ENCODE measurements around the gene FITM2.

FITM2 gene

DNA sequence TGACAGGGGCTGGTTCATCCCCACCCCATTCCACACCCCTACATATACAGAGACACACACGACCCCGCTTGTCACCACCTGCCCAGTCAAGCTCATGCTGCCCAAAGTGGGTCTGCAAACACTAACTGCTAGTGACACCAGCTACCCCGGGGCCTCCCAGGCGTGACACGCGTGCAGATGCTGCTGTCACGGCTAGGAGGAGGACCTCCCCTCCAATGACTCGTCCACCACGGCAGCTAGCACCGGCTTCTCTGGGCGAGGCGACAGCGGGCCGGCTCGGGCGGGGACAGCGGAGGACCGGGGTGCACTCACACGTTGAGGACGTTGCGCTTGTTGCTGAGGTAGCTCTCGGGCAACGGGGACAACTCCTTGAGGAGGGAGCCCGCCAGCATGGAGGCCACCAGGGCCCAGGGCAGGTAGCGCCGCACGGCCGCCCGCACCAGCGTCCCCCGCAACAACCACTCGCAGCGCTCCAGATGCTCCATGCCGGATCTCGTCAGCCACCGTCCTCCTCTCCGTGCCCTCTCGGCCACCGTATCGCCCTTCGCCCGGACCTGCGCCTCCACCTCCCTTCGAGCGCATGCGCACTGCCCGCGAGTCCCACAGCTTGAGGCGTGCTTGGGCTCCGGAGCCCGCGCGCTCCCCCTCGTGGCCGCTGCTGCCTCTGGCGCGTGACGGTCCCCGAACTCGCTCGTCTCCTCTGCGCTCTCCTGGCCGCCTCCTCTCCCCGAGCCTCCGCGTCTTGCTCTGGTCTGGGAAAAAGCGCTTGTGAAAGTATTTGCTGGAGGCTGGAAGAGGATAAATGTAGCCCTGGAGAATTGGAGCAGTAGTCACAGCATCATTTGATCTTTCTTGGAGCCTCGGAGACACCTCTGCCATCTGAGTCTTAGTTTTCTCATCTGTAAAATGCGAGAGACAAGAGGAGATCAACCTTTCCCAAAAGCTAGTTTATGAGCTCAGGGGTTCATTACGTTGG lies at the start of gene FITM2 (continued):
- no peak for TF ChIP-seq HOXC10 (CRISPR knock-in tag; IDR thresholded peaks at IDR 0.05)
- TF ChIP-seq GLI2 (tag by site-specific recombination; IDR thresholded peaks at IDR 0.05; ENCODE audit: borderline replicate concordance, low read depth) = no peak
- TF ChIP-seq ZNF138 (tag by site-specific recombination; IDR thresholded peaks at IDR 0.05; ENCODE audit: borderline replicate concordance) = no peak
- TF ChIP-seq ZBTB8A (tag by site-specific recombination; IDR thresholded peaks at IDR 0.05) = peak; percentile 46; the same call in 1 of the 2 replicates
- no peak for TF ChIP-seq FEZF1 (tag by site-specific recombination; IDR thresholded peaks at IDR 0.05)
- no peak for TF ChIP-seq ZNF529 (tag by site-specific recombination; IDR thresholded peaks at IDR 0.05; ENCODE audit: insufficient replicate concordance)
- peak; percentile 74 for TF ChIP-seq ZNF24 (tag by site-specific recombination; IDR thresholded peaks at IDR 0.05)
- TF ChIP-seq ZNF121 (tag by site-specific recombination; IDR thresholded peaks at IDR 0.05) = no peak
- peak; percentile 40 for TF ChIP-seq GLIS2 (tag by site-specific recombination; IDR thresholded peaks at IDR 0.05)
- TF ChIP-seq, protein P1, sequence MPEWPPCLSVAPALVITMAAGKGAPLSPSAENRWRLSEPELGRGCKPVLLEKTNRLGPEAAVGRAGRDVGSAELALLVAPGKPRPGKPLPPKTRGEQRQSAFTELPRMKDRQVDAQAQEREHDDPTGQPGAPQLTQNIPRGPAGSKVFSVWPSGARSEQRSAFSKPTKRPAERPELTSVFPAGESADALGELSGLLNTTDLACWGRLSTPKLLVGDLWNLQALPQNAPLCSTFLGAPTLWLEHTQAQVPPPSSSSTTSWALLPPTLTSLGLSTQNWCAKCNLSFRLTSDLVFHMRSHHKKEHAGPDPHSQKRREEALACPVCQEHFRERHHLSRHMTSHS (tag by site-specific recombination; IDR thresholded peaks at IDR 0.05) = no peak
- TF ChIP-seq, protein P2, sequence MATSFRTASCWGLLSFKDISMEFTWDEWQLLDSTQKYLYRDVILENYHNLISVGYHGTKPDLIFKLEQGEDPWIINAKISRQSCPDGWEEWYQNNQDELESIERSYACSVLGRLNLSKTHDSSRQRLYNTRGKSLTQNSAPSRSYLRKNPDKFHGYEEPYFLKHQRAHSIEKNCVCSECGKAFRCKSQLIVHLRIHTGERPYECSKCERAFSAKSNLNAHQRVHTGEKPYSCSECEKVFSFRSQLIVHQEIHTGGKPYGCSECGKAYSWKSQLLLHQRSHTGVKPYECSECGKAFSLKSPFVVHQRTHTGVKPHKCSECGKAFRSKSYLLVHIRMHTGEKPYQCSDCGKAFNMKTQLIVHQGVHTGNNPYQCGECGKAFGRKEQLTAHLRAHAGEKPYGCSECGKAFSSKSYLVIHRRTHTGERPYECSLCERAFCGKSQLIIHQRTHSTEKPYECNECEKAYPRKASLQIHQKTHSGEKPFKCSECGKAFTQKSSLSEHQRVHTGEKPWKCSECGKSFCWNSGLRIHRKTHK (tag by site-specific recombination; IDR thresholded peaks at IDR 0.05) = no peak
- TF ChIP-seq ZNF555 (tag by site-specific recombination; conservative IDR thresholded peaks at IDR 0.05) = no peak
- no peak for TF ChIP-seq SCRT1 (tag by site-specific recombination; IDR thresholded peaks at IDR 0.05; ENCODE audit: borderline replicate concordance)
- peak; percentile 39; the same call in 1 of the 2 replicates for TF ChIP-seq GLIS1 (tag by site-specific recombination; IDR thresholded peaks at IDR 0.05)
- TF ChIP-seq ZNF112 (tag by site-specific recombination; IDR thresholded peaks at IDR 0.05) = no peak
- TF ChIP-seq ZNF580 (tag by site-specific recombination; IDR thresholded peaks at IDR 0.05) = no peak
- no peak for TF ChIP-seq HOXA7 (CRISPR knock-in tag; IDR thresholded peaks at IDR 0.05; ENCODE audit: borderline replicate concordance)
- no peak for TF ChIP-seq BCL11A (tag by site-specific recombination; IDR thresholded peaks at IDR 0.05; ENCODE audit: low read depth)
- peak; percentile 86 for TF ChIP-seq ZNF394 (tag by site-specific recombination; IDR thresholded peaks at IDR 0.05; ENCODE audit: borderline replicate concordance)
- TF ChIP-seq ZNF211 (tag by site-specific recombination; IDR thresholded peaks at IDR 0.05; ENCODE audit: low read depth) = no peak
- TF ChIP-seq ZNF76 (tag by site-specific recombination; IDR thresholded peaks at IDR 0.05; ENCODE audit: borderline replicate concordance, low read depth) = peak; percentile 59; the same call in 1 of the 2 replicates
- no peak for TF ChIP-seq ZNF184 (tag by site-specific recombination; IDR thresholded peaks at IDR 0.05)
- peak; percentile 94 for TF ChIP-seq ZNF335 (tag by site-specific recombination; conservative IDR thresholded peaks at IDR 0.05)
- TF ChIP-seq ZNF274 (IDR thresholded peaks at IDR 0.05; ENCODE audit: low read length) = no peak
- TF ChIP-seq ZNF274 (tag by site-specific recombination; IDR thresholded peaks at IDR 0.05; ENCODE audit: borderline replicate concordance) = no peak
- no peak for TF ChIP-seq ZNF292 (tag by site-specific recombination; IDR thresholded peaks at IDR 0.05; ENCODE audit: borderline replicate concordance, low read depth)
- no peak for TF ChIP-seq ZNF473 (tag by site-specific recombination; IDR thresholded peaks at IDR 0.05)
- TF ChIP-seq, protein P3, sequence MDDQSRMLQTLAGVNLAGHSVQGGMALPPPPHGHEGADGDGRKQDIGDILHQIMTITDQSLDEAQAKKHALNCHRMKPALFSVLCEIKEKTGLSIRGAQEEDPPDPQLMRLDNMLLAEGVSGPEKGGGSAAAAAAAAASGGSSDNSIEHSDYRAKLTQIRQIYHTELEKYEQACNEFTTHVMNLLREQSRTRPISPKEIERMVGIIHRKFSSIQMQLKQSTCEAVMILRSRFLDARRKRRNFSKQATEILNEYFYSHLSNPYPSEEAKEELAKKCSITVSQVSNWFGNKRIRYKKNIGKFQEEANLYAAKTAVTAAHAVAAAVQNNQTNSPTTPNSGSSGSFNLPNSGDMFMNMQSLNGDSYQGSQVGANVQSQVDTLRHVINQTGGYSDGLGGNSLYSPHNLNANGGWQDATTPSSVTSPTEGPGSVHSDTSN (CRISPR knock-in tag; IDR thresholded peaks at IDR 0.05) = peak; percentile 36; the same call in 1 of the 2 replicates
- TF ChIP-seq PRDM6 (tag by site-specific recombination; IDR thresholded peaks at IDR 0.05) = no peak
- peak; percentile 56; the same call in 1 of the 2 replicates for TF ChIP-seq ZNF146 (tag by site-specific recombination; IDR thresholded peaks at IDR 0.05)
- no peak for TF ChIP-seq ZNF837 (tag by site-specific recombination; IDR thresholded peaks at IDR 0.05)
- TF ChIP-seq KLF1 (tag by site-specific recombination; IDR thresholded peaks at IDR 0.05) = peak; percentile 93
- TF ChIP-seq ZBTB17 (tag by site-specific recombination; IDR thresholded peaks at IDR 0.05) = peak; percentile 97
- TF ChIP-seq ZNF324 (tag by site-specific recombination; IDR thresholded peaks at IDR 0.05) = peak; percentile 87
- peak; percentile 66; the same call in 1 of the 2 replicates for TF ChIP-seq ZNF561 (tag by site-specific recombination; IDR thresholded peaks at IDR 0.05; ENCODE audit: borderline replicate concordance)
